HepG2 (cell line): ENCODE measurements around the gene PRR36. TPM values are rescaled to one million over a fixed set of nuclear protein-coding genes. Genes with fewer than 3 reads are reported as not detected.
A peak's percentile ranks its signal among the peaks of the same experiment; 100 is the strongest.

Source experiments
- BRCA1 ChIP-seq: sonication (generic); formaldehyde crosslinking; IDR thresholded peaks from 2 replicates; pipeline ENCODE4 v1.4.0; 2020; ENCODE audit warnings: missing genetic modification reagents
- MAFF ChIP-seq: IDR thresholded peaks from 2 replicates; pipeline ENCODE4 v1.6.1; 2011; ENCODE audit warnings: low read depth, low read length, improper control_type of control experiment
- MBNL3 ChIP-seq: fragments of 250-450 bp; sonication (Bioruptor Pico); conservative IDR thresholded peaks from 2 replicates; pipeline ENCODE4 v1.8.0; 2022; ENCODE audit warnings: mild to moderate bottlenecking, inconsistent platforms
- MTA1 ChIP-seq: sonication (generic); formaldehyde crosslinking; IDR thresholded peaks from 2 replicates; pipeline ENCODE4 v1.4.0; 2020; ENCODE audit warnings: missing genetic modification reagents, mild to moderate bottlenecking, borderline replicate concordance
- RFX3 ChIP-seq: IDR thresholded peaks from 2 replicates; pipeline ENCODE4 v1.6.1; 2016; ENCODE audit warnings: missing biosample characterization, missing genetic modification reagents
- ZNF354B ChIP-seq: sonication (generic); formaldehyde crosslinking; IDR thresholded peaks from 2 replicates; pipeline ENCODE4 v1.8.0; 2022; ENCODE audit warnings: mild to moderate bottlenecking, missing genetic modification reagents
- ZNF546 ChIP-seq: sonication (generic); formaldehyde crosslinking; conservative IDR thresholded peaks from 2 replicates; pipeline ENCODE4 v1.8.1; 2023; ENCODE audit warnings: mild to moderate bottlenecking, missing genetic modification reagents
- polyA plus RNA-seq, 8 experiments: library from polyadenylated mRNA; depleted of rRNA in 3 of 8; stranded (reverse) in 7 of 8; unstranded in 1 of 8; fragments of >200 nt; fragmentation: Illumina TruSeq in 4 of 8; extraction: Trizol in 4 of 8; gene quantifications; 2 replicates each; pipeline versions ENCODE4 v1.2.1 to v1.2.3, GENCODE V29; 2011 to 2016; ENCODE audit warnings: low read depth in 4 of 8, missing spikeins in 1 of 8, mixed read lengths in 1 of 8; ENCODE audit not compliant: insufficient read depth in 1 of 8
- total RNA-seq, 5 experiments: library from RNA; depleted of rRNA; stranded (reverse); fragments of >200 nt; fragmentation: Illumina TruSeq; extraction: Trizol; gene quantifications; 2 replicates each; pipeline ENCODE4 v1.2.3, GENCODE V29; 2016; ENCODE audit warnings: low read depth in 1 of 5
- TF ChIP-seq, protein P1 (sequence below): IDR thresholded peaks from 2 replicates; pipeline ENCODE4 v1.6.1; 2012; ENCODE audit warnings: low read length, improper control_type of control experiment
- TF ChIP-seq, protein P2 (sequence below): sonication (generic); formaldehyde crosslinking; conservative IDR thresholded peaks from 2 replicates; pipeline ENCODE4 v1.8.0; 2022; ENCODE audit warnings: low read depth, missing genetic modification reagents
- TF ChIP-seq, protein P3 (sequence below), 2 experiments: sonication (generic) in 1 of 2; formaldehyde crosslinking in 1 of 2; IDR thresholded peaks; 2 replicates each; pipeline versions ENCODE4 v1.6.1 to v1.9.0; 2014 to 2022; ENCODE audit warnings: antibody characterized with exemption in 1 of 2, borderline replicate concordance in 1 of 2, inconsistent platforms in 1 of 2, low read depth in 1 of 2, missing genetic modification reagents in 1 of 2
- TF ChIP-seq, protein P4 (sequence below): sonication (generic); formaldehyde crosslinking; IDR thresholded peaks from 2 replicates; pipeline ENCODE4 v1.4.0; 2020; ENCODE audit warnings: low read depth, missing genetic modification reagents

PRR36 gene
- total and polyA plus RNA-seq, 2 of the 13 experiments (the other 11 are each of a cell fraction or from before 2014, with no cell fraction given), result 0.07 to 0.17 TPM

DNA sequence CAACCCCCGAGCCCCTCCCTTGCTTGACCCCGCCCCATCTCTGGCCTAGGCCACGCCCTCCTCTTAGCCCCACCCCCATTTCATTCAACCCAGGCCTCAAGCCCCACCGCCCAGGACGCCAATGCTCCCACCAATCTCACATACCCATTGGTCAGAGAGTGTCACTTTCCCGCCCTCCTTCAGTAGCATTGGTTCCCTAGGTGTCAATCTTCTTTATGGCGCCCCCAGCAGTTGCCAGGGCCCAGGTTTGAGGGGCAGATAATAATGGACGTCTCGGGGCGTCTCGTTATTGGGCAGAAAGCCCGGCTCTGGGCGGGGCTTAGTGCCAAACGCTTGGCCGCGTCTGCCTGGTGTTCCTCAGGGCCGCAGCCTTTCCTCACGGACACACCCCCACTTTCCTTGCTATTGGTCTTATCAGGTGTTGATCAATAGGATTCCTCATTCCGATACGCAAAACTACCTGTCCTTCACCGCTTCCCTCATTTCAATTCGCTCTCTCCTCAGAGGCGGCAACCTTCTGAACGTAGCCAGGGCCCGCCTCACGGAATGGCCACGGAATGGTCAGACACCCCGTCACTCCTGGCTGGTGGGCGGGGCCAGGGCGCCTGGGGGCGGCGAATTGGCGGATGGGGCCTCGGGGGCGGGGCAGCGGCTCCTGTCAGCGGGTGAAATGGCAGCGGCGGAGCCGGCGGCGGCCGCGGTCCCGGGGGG lies 44.5 kb downstream of the PRR36 start, which contains the start of gene EVI5L (continued):
- no peak for TF ChIP-seq MTA1 (CRISPR knock-in tag)
- TF ChIP-seq, protein P1, sequence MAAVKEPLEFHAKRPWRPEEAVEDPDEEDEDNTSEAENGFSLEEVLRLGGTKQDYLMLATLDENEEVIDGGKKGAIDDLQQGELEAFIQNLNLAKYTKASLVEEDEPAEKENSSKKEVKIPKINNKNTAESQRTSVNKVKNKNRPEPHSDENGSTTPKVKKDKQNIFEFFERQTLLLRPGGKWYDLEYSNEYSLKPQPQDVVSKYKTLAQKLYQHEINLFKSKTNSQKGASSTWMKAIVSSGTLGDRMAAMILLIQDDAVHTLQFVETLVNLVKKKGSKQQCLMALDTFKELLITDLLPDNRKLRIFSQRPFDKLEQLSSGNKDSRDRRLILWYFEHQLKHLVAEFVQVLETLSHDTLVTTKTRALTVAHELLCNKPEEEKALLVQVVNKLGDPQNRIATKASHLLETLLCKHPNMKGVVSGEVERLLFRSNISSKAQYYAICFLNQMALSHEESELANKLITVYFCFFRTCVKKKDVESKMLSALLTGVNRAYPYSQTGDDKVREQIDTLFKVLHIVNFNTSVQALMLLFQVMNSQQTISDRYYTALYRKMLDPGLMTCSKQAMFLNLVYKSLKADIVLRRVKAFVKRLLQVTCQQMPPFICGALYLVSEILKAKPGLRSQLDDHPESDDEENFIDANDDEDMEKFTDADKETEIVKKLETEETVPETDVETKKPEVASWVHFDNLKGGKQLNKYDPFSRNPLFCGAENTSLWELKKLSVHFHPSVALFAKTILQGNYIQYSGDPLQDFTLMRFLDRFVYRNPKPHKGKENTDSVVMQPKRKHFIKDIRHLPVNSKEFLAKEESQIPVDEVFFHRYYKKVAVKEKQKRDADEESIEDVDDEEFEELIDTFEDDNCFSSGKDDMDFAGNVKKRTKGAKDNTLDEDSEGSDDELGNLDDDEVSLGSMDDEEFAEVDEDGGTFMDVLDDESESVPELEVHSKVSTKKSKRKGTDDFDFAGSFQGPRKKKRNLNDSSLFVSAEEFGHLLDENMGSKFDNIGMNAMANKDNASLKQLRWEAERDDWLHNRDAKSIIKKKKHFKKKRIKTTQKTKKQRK, result peak; percentile 96
- TF ChIP-seq, protein P2, sequence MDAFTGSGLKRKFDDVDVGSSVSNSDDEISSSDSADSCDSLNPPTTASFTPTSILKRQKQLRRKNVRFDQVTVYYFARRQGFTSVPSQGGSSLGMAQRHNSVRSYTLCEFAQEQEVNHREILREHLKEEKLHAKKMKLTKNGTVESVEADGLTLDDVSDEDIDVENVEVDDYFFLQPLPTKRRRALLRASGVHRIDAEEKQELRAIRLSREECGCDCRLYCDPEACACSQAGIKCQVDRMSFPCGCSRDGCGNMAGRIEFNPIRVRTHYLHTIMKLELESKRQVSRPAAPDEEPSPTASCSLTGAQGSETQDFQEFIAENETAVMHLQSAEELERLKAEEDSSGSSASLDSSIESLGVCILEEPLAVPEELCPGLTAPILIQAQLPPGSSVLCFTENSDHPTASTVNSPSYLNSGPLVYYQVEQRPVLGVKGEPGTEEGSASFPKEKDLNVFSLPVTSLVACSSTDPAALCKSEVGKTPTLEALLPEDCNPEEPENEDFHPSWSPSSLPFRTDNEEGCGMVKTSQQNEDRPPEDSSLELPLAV, result no peak
- TF ChIP-seq, protein P3, sequence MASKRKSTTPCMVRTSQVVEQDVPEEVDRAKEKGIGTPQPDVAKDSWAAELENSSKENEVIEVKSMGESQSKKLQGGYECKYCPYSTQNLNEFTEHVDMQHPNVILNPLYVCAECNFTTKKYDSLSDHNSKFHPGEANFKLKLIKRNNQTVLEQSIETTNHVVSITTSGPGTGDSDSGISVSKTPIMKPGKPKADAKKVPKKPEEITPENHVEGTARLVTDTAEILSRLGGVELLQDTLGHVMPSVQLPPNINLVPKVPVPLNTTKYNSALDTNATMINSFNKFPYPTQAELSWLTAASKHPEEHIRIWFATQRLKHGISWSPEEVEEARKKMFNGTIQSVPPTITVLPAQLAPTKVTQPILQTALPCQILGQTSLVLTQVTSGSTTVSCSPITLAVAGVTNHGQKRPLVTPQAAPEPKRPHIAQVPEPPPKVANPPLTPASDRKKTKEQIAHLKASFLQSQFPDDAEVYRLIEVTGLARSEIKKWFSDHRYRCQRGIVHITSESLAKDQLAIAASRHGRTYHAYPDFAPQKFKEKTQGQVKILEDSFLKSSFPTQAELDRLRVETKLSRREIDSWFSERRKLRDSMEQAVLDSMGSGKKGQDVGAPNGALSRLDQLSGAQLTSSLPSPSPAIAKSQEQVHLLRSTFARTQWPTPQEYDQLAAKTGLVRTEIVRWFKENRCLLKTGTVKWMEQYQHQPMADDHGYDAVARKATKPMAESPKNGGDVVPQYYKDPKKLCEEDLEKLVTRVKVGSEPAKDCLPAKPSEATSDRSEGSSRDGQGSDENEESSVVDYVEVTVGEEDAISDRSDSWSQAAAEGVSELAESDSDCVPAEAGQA (IDR thresholded peaks at IDR 0.05; ENCODE audit: low read depth), result 0 out of 2 replicates have a peak, but pooled peaks have one; percentile 26
- TF ChIP-seq, protein P3 (CRISPR knock-in tag; IDR thresholded peaks at IDR 0.05; ENCODE audit: borderline replicate concordance), result no peak
- TF ChIP-seq ZNF546, result no peak
- no peak for TF ChIP-seq BRCA1
- no peak for TF ChIP-seq MAFF
- TF ChIP-seq, protein P4, sequence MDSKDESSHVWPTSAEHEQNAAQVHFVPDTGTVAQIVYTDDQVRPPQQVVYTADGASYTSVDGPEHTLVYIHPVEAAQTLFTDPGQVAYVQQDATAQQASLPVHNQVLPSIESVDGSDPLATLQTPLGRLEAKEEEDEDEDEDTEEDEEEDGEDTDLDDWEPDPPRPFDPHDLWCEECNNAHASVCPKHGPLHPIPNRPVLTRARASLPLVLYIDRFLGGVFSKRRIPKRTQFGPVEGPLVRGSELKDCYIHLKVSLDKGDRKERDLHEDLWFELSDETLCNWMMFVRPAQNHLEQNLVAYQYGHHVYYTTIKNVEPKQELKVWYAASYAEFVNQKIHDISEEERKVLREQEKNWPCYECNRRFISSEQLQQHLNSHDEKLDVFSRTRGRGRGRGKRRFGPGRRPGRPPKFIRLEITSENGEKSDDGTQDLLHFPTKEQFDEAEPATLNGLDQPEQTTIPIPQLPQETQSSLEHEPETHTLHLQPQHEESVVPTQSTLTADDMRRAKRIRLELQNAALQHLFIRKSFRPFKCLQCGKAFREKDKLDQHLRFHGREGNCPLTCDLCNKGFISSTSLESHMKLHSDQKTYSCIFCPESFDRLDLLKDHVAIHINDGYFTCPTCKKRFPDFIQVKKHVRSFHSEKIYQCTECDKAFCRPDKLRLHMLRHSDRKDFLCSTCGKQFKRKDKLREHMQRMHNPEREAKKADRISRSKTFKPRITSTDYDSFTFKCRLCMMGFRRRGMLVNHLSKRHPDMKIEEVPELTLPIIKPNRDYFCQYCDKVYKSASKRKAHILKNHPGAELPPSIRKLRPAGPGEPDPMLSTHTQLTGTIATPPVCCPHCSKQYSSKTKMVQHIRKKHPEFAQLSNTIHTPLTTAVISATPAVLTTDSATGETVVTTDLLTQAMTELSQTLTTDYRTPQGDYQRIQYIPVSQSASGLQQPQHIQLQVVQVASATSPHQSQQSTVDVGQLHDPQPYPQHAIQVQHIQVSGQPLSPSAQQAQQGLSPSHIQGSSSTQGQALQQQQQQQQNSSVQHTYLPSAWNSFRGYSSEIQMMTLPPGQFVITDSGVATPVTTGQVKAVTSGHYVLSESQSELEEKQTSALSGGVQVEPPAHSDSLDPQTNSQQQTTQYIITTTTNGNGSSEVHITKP (CRISPR knock-in tag), result 0 out of 2 replicates have a peak, but pooled peaks have one; percentile 42
- TF ChIP-seq MBNL3 (CRISPR knock-in tag), result no peak
- no peak for TF ChIP-seq RFX3
- TF ChIP-seq ZNF354B (CRISPR knock-in tag), result no peak
